ENCODE data around the gene MEGF10.

MEGF10 gene

GRCh38 chr5:127335381-127335780 lies 44.8 kb downstream of the MEGF10 start:
- TF ChIP-seq POLR2AphosphoS5 (IDR thresholded peaks at IDR 0.05; ENCODE audit: low read depth, low read length) (no peak), POLR2A (IDR thresholded peaks at IDR 0.05; ENCODE audit: low read depth, low read length) (no peak), TAF1 (IDR thresholded peaks at IDR 0.05; ENCODE audit: borderline replicate concordance, low read depth, low read length) (no peak)
- DNase-seq (ENCODE audit: insufficient read length) = no peak
- FAIRE-seq = no peak

- no peak for FAIRE-seq
- TF ChIP-seq POLR2A (IDR thresholded peaks at IDR 0.05; ENCODE audit: low read depth, low read length) (no peak), TAF1 (IDR thresholded peaks at IDR 0.05; ENCODE audit: borderline replicate concordance, low read depth, low read length) (no peak), POLR2AphosphoS5 (IDR thresholded peaks at IDR 0.05; ENCODE audit: low read depth, low read length) (no peak)
- no peak for DNase-seq (ENCODE audit: insufficient read length)
These were observed 47.3 kb downstream of the MEGF10 start for GRCh38 chr5:127337876-127338275.

- TF ChIP-seq POLR2AphosphoS5 (IDR thresholded peaks at IDR 0.05; ENCODE audit: low read depth, low read length) = no peak
- TF ChIP-seq POLR2A (IDR thresholded peaks at IDR 0.05; ENCODE audit: low read depth, low read length) = no peak
- no peak for TF ChIP-seq TAF1 (IDR thresholded peaks at IDR 0.05; ENCODE audit: borderline replicate concordance, low read depth, low read length)
- no peak for DNase-seq (ENCODE audit: insufficient read length)
- FAIRE-seq = no peak
These were observed 47.9 kb downstream of the MEGF10 start for GRCh38 chr5:127338501-127338900.

DNA sequence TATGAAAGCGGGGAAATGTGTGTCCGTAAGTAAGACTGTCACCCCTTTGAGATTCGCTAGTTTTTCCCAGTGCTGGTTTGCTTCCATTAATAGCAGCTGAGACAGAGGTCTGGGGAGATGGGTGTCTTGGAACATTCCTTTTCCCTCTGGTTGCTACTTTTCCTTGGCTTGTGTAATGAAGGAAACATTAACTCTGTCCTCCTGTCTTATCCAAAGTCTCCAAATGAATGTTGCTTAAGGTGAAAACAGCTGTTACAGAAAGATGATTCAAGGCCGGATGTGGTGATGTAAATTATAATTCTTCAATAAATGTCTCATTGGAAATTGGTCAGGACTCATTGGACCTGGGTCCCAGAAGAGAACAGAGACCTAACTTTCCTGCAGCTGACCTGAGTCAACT lies 50.0 kb downstream of the MEGF10 start:
- TF ChIP-seq POLR2AphosphoS5 (IDR thresholded peaks at IDR 0.05; ENCODE audit: low read depth, low read length) (no peak), TAF1 (IDR thresholded peaks at IDR 0.05; ENCODE audit: borderline replicate concordance, low read depth, low read length) (no peak), POLR2A (IDR thresholded peaks at IDR 0.05; ENCODE audit: low read depth, low read length) (no peak)
- DNase-seq (ENCODE audit: insufficient read length) = no peak
- FAIRE-seq = no peak

DNA sequence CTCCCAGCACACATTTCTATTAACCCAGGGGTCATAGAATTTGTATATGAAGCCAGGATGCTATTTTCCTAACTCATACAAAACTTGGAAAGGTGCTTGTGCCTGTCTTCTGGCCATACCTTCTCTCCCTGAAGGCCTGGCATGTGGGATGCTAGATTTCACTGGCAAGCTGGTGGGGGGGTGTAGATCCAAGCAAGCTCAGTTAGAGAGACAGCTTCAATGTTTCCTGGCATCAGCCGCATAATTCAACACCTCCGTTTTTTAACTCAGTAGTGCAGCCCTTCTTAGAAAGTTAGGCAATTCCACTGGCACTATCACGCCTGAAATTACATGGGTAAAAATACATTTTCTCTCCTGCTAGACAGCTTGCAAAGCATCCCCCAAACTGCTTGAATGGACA lies 51.8 kb downstream of the MEGF10 start:
- no peak for TF ChIP-seq POLR2AphosphoS5 (IDR thresholded peaks at IDR 0.05; ENCODE audit: low read depth, low read length)
- no peak for TF ChIP-seq POLR2A (IDR thresholded peaks at IDR 0.05; ENCODE audit: low read depth, low read length)
- no peak for TF ChIP-seq TAF1 (IDR thresholded peaks at IDR 0.05; ENCODE audit: borderline replicate concordance, low read depth, low read length)
- DNase-seq (ENCODE audit: insufficient read length) (no peak), FAIRE-seq (no peak)

GRCh38 chr5:127343313-127343712 lies 52.7 kb downstream of the MEGF10 start:
- TF ChIP-seq POLR2AphosphoS5 (IDR thresholded peaks at IDR 0.05; ENCODE audit: low read depth, low read length) (no peak), POLR2A (IDR thresholded peaks at IDR 0.05; ENCODE audit: low read depth, low read length) (no peak), TAF1 (IDR thresholded peaks at IDR 0.05; ENCODE audit: borderline replicate concordance, low read depth, low read length) (no peak)
- no peak for FAIRE-seq
- no peak for DNase-seq (ENCODE audit: insufficient read length)

DNA sequence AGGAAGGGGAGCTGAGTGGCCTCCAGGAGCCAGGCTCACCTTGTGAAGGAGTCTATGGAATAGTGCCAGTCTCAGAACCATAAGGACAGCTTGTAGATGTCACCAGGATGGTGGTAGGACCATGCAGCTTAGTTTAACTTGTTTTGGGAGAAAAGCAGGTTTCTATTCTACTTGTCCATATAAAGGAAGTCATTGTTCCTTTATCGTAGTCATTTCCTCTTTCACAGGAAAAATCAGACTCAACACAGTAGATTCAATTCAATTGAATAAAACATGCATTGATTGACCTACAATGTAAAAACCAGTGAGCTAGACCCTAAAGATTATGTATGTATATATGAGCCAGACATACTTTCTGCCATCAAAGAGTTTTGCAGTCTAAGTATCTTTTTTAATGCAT lies 53.3 kb downstream of the MEGF10 start:
- TF ChIP-seq POLR2A (IDR thresholded peaks at IDR 0.05; ENCODE audit: low read depth, low read length) (no peak), POLR2AphosphoS5 (IDR thresholded peaks at IDR 0.05; ENCODE audit: low read depth, low read length) (no peak), TAF1 (IDR thresholded peaks at IDR 0.05; ENCODE audit: borderline replicate concordance, low read depth, low read length) (no peak)
- DNase-seq (ENCODE audit: insufficient read length) = no peak

DNA sequence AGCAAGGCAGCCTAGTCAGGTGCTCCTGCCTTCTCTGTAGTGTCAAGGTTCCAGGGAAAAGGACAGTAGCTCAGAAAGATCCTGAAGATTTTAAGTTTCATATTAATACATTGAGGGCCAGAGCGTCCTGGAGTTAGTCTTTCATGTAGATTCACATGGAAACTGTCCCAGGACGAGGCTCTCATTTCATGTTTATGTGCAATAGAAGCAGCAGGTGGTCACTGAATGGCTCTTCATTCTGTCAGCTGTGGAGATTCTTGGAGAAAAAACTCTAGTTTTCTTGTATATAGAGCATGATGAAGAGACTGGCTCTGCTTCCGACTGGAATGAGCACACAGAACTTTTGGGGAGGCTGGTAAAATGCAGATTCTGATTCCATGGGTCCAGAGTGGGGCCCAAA lies 54.3 kb downstream of the MEGF10 start:
- FAIRE-seq (no peak), DNase-seq (ENCODE audit: insufficient read length) (no peak)
- no peak for TF ChIP-seq TAF1 (IDR thresholded peaks at IDR 0.05; ENCODE audit: borderline replicate concordance, low read depth, low read length)
- TF ChIP-seq POLR2A (IDR thresholded peaks at IDR 0.05; ENCODE audit: low read depth, low read length) = no peak

More for the DNA sequence above, 53.3 kb downstream of the MEGF10 start:
- no peak for FAIRE-seq

DNA sequence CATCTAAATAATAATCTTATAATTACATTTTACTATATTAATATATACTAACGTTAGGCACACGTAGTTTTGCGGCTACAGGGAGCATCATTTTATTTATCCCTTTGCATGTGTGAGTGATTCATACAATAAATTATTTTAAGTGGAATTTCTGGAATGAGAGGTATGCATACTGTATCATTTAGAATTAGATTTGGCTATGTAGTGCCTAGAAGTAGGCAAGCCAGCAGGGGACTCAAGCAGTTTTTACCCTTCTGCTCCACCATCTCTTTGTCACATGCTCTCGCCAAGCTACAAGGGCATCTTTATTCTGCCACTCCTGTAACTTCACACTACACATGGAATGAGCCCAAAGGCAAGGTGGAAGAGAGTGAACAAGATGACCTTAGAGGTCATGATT lies 60.8 kb downstream of the MEGF10 start:
- no peak for DNase-seq (ENCODE audit: insufficient read length)
- TF ChIP-seq TAF1 (IDR thresholded peaks at IDR 0.05; ENCODE audit: borderline replicate concordance, low read depth, low read length) (no peak), POLR2A (IDR thresholded peaks at IDR 0.05; ENCODE audit: low read depth, low read length) (no peak), POLR2AphosphoS5 (IDR thresholded peaks at IDR 0.05; ENCODE audit: low read depth, low read length) (no peak)
- FAIRE-seq = no peak

DNA sequence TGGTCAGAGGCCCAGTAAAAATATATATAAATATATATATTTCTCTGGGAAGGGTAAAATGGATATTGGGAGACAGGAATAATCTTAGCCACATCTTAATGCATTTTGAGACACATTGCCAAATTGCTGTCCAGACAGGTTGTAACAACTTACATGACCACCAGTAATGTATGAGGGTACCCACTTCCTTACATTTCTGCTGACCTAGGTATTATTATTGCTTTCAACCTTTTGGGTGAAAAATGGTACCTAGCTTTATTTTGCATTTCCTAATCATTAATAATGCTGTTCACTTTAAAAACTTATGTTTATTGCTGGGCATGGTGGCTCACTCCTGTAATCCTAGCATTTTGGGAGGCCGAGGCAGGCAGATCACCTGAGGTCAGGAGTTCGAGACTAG lies 61.5 kb downstream of the MEGF10 start:
- TF ChIP-seq POLR2AphosphoS5 (IDR thresholded peaks at IDR 0.05; ENCODE audit: low read depth, low read length) (no peak), POLR2A (IDR thresholded peaks at IDR 0.05; ENCODE audit: low read depth, low read length) (no peak), TAF1 (IDR thresholded peaks at IDR 0.05; ENCODE audit: borderline replicate concordance, low read depth, low read length) (no peak)
- FAIRE-seq (no peak), DNase-seq (ENCODE audit: insufficient read length) (no peak)

DNA sequence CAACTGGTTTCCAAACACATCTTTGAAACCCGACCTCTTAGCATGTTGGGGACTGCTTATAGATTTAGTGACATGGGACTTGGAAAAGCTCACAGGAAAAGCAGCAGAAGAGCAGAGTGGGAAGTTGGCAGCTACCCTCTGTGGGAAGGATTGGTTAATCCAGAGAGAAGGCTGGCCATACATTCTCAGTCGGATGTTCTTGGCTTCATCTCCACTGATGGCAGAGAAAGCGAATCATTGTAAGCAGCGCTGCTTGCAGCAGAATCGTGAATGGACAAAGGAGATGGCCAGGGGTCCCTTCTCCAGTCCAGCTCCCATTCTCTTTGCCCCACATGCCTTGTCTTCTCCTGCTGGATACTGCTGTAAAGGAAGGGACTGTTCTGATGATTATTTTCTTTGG lies 62.7 kb downstream of the MEGF10 start:
- FAIRE-seq (no peak), DNase-seq (ENCODE audit: insufficient read length) (no peak)
- TF ChIP-seq POLR2AphosphoS5 (IDR thresholded peaks at IDR 0.05; ENCODE audit: low read depth, low read length) (no peak), TAF1 (IDR thresholded peaks at IDR 0.05; ENCODE audit: borderline replicate concordance, low read depth, low read length) (no peak), POLR2A (IDR thresholded peaks at IDR 0.05; ENCODE audit: low read depth, low read length) (no peak)

- no peak for FAIRE-seq
These were observed 63.2 kb downstream of the MEGF10 start for GRCh38 chr5:127353796-127354195.

GRCh38 chr5:127355337-127355736 lies 64.7 kb downstream of the MEGF10 start:
- TF ChIP-seq TAF1 (IDR thresholded peaks at IDR 0.05; ENCODE audit: borderline replicate concordance, low read depth, low read length) (no peak), POLR2AphosphoS5 (IDR thresholded peaks at IDR 0.05; ENCODE audit: low read depth, low read length) (no peak), POLR2A (IDR thresholded peaks at IDR 0.05; ENCODE audit: low read depth, low read length) (no peak)
- FAIRE-seq = no peak
- no peak for DNase-seq (ENCODE audit: insufficient read length)

More at GRCh38 chr5:127353796-127354195, 63.2 kb downstream of the MEGF10 start:
- TF ChIP-seq POLR2A (IDR thresholded peaks at IDR 0.05; ENCODE audit: low read depth, low read length) (no peak), TAF1 (IDR thresholded peaks at IDR 0.05; ENCODE audit: borderline replicate concordance, low read depth, low read length) (no peak), POLR2AphosphoS5 (IDR thresholded peaks at IDR 0.05; ENCODE audit: low read depth, low read length) (no peak)
- DNase-seq (ENCODE audit: insufficient read length) = no peak

Measured in GM12892 (cell line).